HG02798 (cell line): ENCODE results near the gene SLC25A25.

ENCODE experiments used
- ATAC-seq: cut with Tn5 transposase; IDR thresholded peaks from one replicate; pipeline ENCODE4 v1.9.1; 2021; ENCODE audit warnings: mild to moderate bottlenecking; ENCODE audit not compliant: unreplicated experiment, poor library complexity

SLC25A25 gene

DNA sequence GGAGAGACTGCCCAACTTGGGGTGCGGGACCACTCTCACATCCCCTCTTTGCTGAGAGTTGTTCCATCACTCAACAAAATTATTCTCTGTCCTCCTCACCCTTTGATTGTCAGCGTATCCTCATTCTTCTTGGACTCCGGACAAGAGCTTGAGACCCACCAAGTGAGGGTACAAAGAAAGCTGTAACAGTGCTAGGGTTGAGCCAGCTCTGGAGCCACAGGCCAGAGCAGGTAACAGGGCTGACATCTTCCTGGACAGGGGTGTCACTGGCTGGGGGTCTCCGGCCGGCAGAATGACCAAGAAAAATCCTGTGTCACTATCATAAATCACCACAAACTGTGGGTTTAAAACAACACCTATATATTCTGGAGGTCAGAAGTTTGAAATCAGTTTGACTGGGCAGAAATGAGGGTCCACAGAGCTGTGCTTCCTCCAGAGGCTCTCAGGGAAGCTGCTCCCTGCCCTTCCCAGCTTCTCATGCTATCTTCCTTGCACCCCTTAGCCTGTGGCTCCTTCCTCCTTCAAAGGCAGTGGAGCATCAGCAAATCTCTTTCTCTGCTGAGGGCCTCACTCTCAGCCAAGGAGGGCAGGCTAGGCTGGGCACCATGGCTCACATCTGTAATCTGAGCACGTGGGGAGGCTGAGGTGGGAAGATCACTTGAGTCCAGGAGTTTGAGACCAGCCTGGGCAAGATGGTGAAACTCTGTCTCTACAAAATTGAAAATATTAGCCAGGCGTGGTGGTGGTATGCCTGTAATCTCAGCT is 87.9 kb downstream of the SLC25A25 start:
- ATAC-seq = no peak
